NCI-H748 (cell line): Measurements from ENCODE around the gene NEDD4L.

Experiments used
- DNase-seq: peaks from one replicate; lab custom pipeline; 2025; ENCODE audit not compliant: unreplicated experiment; lab: John Stamatoyannopoulos, UW

NEDD4L gene

GRCh38 chr18:58438161-58438957 is 394.3 kb downstream of the NEDD4L start:
- no peak for DNase-seq

DNA sequence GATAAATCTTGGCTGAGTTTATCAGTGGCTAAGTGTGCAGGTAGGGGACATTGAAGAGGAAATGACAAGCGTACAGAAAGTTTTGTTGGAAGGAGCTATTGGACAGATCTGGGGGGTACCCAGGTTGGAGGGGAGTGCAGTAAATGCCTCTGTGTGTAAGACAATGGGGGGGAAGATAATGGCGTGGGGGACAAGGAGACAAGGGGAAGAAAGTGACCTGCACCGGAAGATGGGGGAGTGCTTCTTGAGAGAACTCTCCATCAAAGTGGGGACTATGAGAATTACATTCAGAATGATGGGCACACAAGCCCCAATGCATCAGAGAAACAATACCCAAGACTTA is 394.9 kb downstream of the NEDD4L start:
- no peak for DNase-seq

DNA sequence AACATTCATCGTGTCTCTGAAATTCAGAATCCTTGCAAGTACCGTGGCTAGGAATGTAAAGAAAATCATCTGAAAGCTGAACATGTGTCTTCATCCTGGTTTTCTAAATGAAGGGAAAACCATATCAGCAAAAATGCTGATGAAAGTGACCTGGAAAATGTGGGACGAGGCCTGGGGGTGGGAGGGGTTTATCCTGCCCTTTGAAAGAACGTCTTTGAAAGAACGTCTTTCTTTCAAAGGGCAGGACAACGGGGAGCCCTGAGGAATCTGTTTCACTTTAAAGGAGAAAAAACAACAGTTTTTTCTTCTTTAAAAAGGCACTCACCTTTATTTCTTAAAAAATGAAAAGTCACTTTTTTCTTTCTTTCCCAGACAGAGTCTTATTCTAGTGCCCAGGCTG is 399.6 kb downstream of the NEDD4L start:
- DNase-seq: no peak

- no peak for DNase-seq
Measured at GRCh38 chr18:58446391-58447060, 402.5 kb downstream of the NEDD4L start.

- no peak for DNase-seq
Measured at GRCh38 chr18:58447402-58448095, 403.5 kb downstream of the NEDD4L start.

GRCh38 chr18:58449464-58449863 is 405.4 kb downstream of the NEDD4L start:
- DNase-seq: no peak
